PC-9 (cell line): ENCODE results near the gene ARHGAP10.

Experiments
- CTCF ChIP-seq: fragments of 200-600 bp; sonication (generic); conservative IDR thresholded peaks from 2 replicates; pipeline ENCODE4 v1.6.1; 2017; ENCODE audit warnings: mixed run types, antibody characterized with exemption, mild to moderate bottlenecking, moderate library complexity
- EZH2 ChIP-seq: fragments of 200-600 bp; sonication (generic); IDR thresholded peaks from 2 replicates; pipeline ENCODE4 v1.8.0; 2017; ENCODE audit warnings: antibody characterized with exemption, low read depth

- TF ChIP-seq CTCF = no peak
- TF ChIP-seq EZH2 = no peak
These were observed 178.4 kb downstream of the ARHGAP10 start for GRCh38 chr4:147910315-147910714.
